22Rv1 (cell line): ENCODE data around the gene TM9SF2.

Source experiments
- ZFX ChIP-seq: fragments of 450-650 bp; IDR thresholded peaks from 2 replicates; pipeline ENCODE4 v1.6.1; 2017; ENCODE audit warnings: antibody characterized with exemption, borderline replicate concordance
- TF ChIP-seq, protein P1 (sequence below): fragments of 450-650 bp; IDR thresholded peaks from 2 replicates; pipeline ENCODE4 v1.5.1; 2017; ENCODE audit warnings: mild to moderate bottlenecking

DNA sequence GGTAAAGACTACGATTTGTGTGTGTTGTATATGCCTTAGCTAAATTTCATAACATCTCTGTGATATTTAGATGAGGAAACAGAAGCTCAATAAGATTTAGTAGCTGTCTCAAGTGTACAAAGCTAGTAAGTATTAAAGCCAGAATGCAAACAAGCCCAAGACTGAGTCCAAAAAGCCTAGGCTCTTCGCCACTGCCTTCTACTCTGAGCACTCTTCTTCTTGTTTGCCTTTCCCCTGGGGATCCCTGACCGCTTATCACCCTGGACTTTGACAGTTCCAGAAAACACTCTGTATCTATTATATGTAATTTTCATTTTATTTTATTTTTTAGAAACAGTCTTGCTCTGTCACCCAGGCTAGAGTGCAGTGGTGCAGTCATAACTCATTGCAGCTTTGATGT, 5.8 kb downstream of the TM9SF2 start:
- TF ChIP-seq, protein P1, sequence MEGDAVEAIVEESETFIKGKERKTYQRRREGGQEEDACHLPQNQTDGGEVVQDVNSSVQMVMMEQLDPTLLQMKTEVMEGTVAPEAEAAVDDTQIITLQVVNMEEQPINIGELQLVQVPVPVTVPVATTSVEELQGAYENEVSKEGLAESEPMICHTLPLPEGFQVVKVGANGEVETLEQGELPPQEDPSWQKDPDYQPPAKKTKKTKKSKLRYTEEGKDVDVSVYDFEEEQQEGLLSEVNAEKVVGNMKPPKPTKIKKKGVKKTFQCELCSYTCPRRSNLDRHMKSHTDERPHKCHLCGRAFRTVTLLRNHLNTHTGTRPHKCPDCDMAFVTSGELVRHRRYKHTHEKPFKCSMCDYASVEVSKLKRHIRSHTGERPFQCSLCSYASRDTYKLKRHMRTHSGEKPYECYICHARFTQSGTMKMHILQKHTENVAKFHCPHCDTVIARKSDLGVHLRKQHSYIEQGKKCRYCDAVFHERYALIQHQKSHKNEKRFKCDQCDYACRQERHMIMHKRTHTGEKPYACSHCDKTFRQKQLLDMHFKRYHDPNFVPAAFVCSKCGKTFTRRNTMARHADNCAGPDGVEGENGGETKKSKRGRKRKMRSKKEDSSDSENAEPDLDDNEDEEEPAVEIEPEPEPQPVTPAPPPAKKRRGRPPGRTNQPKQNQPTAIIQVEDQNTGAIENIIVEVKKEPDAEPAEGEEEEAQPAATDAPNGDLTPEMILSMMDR = no peak
- TF ChIP-seq ZFX = no peak
